GM19397 (cell line): Measurements from ENCODE around the gene KCNK15.

ENCODE experiments used
- ATAC-seq: cut with Tn5 transposase; IDR thresholded peaks from one replicate; pipeline ENCODE4 v1.9.1; 2021; ENCODE audit warnings: mild to moderate bottlenecking, moderate library complexity; ENCODE audit not compliant: unreplicated experiment

KCNK15 gene

GRCh38 chr20:44733341-44734069 lies 12.2 kb upstream of the KCNK15 start:
- ATAC-seq = no peak

GRCh38 chr20:44734938-44735337 lies 10.7 kb upstream of the KCNK15 start:
- ATAC-seq = no peak

- no peak for ATAC-seq
Observed at GRCh38 chr20:44735816-44736169, 9.9 kb upstream of the KCNK15 start.

GRCh38 chr20:44736170-44737021 lies 9.3 kb upstream of the KCNK15 start:
- ATAC-seq = no peak

- no peak for ATAC-seq
Observed at GRCh38 chr20:44737116-44737515, 8.5 kb upstream of the KCNK15 start.

GRCh38 chr20:44738813-44739477 lies 6.7 kb upstream of the KCNK15 start:
- no peak for ATAC-seq

GRCh38 chr20:44739942-44740341 lies 5.7 kb upstream of the KCNK15 start:
- ATAC-seq = no peak

- ATAC-seq = no peak
Observed at GRCh38 chr20:44742304-44743079, 3.2 kb upstream of the KCNK15 start.

GRCh38 chr20:44743080-44743701 lies 2.5 kb upstream of the KCNK15 start:
- no peak for ATAC-seq

- ATAC-seq = no peak
Observed at GRCh38 chr20:44743916-44744655, 1.6 kb upstream of the KCNK15 start.

GRCh38 chr20:44745122-44745597 lies 505 bp upstream of the KCNK15 start:
- ATAC-seq = no peak

GRCh38 chr20:44746367-44747165 lies 901 bp downstream of the KCNK15 start:
- ATAC-seq = no peak

- no peak for ATAC-seq
Observed at GRCh38 chr20:44747166-44748004, 1.7 kb downstream of the KCNK15 start.

- no peak for ATAC-seq
Observed at GRCh38 chr20:44748005-44748370, 2.3 kb downstream of the KCNK15 start.

- no peak for ATAC-seq
Observed at GRCh38 chr20:44750081-44750805, 4.6 kb downstream of the KCNK15 start.

GRCh38 chr20:44752099-44752931 lies 6.7 kb downstream of the KCNK15 start:
- no peak for ATAC-seq

GRCh38 chr20:44754554-44754953 lies 8.9 kb downstream of the KCNK15 start:
- ATAC-seq = no peak
